NCI-H526 treated with DMSO at 0.1 percent for 48 hours (cell line): Measurements from ENCODE around the gene TBCK.
"Not testable (repeated sequence)": the region's sequence is repeated elsewhere in the genome, so short reads cannot be mapped to it uniquely, and the experiment has no call there.

ENCODE experiments used
- DNase-seq: peaks from one replicate; lab custom pipeline; 2025; lab: John Stamatoyannopoulos, UW

Gene TBCK

DNA sequence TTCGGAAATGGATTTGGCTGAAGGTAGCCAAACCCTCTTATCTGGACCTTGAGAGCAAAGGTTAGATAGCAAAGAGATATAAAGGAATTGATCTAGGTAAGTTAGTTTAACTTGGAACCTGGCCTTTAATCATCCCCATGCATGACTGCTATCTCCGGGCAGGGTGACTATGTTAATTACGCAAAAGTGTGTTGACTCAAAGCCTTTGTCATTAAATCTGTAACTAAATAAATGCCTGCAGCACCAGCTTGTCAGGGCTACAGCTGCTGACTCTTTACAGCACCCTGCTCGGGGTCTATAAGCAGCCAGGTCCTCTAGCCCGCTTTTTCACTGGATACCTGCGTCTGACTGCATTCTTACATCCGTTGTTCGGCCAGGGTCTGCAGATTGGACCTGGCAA, 201.7 kb downstream of the TBCK start:
- no peak for DNase-seq

DNA sequence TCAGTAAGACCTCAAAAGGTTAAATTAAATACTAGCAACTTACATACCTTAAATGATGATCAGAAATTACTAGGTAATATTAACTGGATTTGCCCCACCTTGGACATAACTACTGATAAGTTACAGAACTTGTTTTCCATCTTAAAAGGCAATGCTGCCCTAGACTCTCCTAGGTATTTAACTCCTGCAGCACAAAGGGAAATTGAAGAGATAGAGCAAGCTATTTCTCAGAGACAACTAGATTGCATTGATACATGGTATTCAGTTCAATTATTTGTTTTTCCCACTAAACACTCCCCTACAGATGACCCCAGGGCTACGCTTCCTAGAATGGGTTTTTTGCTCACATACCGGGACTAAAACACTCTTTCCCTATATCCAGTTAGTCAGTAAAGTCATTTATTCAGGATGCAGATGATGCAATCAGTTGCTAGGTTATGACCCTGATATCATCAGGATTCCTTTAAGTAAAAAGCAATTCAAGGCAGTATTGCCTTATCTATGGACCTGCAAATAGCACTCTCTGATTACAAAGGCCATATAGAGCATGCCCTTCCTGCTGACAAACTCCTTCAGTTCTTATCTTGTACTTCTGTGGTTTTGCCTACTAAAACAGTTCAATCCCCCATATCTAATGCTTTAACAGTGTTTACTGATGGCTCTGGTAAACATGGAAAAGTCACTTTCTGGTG, 204.1 kb downstream of the TBCK start:
- DNase-seq = not testable (repeated sequence)

DNA sequence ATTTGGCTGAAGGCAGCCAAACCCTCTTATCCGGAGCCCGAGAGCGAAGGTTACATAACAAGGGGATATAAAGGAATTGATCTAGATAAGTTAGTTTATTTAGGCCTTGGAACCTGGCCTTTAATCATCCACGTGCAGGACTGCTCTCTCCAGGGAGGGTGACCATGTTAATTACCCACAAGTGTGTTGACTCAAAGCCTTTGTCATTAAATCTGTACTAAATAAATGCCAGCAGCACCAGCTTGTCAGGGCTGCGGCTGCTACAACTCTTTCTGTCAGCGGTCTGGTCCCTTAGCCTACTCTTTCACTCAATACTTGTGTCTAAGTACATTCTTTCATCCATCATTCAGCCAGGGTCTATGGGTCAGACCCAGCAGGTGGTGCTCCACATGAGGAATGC, 206.1 kb downstream of the TBCK start:
- no peak for DNase-seq

DNA sequence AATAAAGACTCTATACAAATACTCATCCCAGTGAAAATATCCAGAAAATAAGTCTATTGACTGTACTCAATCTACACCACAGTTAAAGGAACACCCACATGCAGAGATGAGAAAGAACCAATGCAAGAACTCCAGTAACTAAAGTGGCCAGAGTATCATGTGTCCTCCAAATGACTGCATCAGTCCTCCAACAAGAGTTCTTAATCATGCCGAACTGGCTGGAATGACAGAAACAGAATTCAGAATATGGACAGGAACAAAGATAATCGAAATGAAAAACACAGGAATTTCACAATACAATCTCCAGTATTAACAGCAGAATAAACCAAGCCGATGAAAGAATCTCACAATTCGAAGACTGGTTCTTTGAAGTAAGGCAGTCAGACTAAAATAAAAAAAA, 210.3 kb downstream of the TBCK start:
- DNase-seq = no peak

DNA sequence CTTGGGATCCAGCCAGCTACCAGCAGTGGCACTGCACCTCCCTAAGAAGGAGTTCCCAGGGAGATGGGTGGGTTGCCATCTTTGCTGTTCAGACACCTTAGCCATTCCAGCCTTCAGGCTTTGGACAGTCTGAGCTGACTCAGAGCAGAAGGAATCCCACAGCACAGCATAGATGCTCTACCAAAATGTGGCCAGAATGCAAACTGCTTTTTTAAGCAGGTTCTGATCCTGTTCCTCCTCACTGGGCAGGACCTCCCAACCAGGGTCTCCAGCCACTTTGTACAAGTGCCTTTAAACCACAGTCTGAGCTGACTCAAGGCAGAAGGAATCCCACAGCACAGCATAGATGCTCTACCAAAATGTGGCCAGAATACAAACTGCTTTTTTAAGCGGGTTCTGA, 211.7 kb downstream of the TBCK start:
- no peak for DNase-seq

DNA sequence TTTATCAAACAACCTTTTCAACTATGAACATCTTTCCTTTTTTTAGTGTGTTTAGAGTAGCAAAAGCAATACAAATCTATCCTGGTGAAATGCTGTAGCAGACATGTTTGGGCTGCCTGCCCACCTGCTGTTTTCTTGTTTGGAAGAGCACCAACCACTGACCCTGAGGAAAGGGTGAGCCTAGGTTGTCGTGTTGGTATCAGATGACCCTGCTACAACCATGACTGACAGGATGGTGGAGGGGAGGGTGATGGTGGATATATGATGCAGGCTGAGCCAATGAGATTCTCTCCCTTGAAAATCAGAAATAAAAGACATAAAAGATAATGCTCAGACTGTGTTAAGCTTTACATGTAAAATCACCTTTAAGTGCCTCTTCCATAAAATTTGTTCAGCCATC, 219.6 kb downstream of the TBCK start:
- DNase-seq = no peak

DNA sequence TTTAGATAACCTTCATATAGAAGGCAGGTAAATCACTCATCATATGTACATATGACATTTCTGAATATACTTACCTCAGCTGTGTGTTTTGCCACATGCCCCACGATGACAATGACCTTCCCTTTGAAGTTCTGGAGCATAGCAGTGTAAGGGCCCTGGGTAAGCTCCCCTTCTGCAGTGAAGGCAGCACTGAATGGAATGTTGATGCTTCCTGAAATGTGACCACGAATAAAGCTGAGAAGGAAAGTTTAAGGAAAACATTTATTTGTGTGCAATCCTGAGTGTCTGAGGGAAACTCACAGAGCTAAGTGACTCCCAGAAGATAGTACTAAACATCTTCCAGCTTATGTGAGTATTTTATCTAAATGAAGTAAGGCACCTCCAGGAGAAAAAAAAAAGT, 220.6 kb downstream of the TBCK start:
- DNase-seq = no peak

DNA sequence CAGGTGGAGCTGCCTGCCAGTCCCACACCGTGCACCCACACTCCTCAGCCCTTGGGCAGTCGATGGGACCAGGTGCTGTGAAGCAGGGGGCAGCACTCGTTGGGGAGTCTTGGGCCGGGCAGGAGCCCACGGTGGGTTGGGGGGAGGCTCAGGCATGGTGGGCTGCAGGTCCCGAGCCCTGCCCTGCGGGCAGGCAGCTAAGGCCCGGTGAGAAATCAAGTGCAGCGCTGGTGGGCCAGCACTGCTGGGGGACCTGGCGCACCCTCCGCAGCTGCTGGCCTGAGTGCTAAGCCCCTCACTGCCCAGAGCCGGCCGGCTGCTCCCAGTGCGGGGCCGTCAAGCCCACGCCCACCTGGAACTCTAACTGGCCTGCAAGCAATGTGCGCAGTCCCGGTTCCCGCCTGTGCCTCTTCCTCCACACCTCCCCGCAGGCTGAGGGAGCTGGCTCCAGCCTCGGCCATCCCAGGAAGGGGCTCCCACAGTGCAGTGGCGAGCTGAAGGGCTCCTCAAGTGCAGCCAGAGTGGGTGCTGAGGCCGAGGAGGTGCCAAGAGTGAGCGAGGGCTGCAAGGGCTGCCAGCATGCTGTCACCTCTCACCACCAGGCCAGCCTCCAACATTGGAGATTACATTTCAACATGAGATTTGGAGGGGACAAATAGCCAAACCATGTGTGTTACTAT, 223.5 kb downstream of the TBCK start:
- no peak for DNase-seq

DNA sequence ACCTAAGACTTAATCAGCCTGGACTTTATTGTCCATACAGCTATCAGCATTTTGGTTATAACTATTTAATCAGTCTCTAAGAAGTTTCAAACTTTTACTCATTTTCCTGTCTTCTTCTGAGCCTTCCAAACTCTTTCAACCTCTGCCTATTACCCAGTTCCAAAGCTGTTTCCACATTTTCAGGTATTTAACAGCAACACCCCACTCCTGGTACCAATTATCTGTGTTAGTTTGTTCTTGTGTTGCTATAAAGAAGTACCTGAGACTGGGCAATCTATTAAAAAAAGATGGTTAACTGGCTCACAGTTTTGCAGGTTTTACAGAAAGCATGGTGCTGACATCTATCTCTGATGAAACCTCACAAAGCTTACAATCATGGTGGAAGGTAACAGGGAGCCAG, 225.2 kb downstream of the TBCK start:
- DNase-seq = no peak

DNA sequence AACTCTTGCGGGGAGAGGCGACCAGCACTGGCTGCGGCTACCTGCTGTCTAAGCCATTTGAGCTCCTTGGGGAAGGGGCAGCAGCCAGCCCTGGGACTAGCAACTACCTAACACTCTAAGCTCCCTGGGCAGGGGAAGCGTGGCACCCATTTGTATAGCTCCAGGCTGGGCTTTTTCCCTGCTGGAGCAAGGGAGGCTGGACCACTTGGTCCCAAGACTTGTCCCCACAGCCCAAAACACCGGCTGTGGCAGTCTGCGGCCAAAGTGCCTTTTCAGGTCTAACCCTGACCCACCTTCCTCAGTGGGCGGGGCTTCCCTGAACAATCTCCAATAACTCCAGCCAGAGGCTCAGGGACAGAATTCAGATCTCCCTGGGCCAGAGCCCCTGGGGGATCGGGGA, 232.9 kb downstream of the TBCK start:
- no peak for DNase-seq

DNA sequence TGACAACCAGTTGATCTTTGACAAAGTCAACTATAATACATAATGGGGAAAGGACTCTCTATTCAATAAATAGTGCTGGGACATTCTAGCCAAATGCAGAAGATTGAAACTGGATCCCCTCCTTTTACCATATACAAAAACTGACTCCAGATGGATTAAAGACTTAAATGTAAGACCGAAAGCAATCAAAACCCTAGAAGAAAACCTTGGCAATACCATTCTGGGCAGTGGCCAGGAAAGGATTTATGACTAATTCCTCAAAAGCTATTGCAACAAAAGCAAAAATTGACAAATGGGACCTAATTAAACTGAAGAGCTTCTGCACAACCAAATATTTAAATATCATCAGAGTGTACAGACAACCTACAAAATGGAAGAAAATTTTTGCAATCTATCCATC, 235.6 kb downstream of the TBCK start:
- no peak for DNase-seq

DNA sequence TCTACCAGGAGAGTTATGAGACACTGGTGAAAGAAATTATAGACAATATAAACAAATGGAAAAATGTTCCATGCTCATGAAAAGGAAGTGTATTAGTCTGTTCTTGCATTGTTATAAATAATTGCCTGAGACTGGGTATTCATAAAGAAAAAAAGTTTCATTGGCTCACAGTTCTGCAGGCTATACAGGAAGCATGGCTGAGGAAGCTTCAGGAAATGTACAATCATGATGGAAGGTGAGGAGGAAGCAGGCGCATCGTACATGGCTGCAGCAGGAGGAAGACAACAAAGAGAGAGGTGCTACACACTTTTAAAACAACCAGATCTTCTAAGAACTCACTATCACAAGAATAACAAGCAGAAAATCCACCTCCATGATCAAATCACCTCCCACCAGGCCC, 236.4 kb downstream of the TBCK start:
- DNase-seq = no peak

DNA sequence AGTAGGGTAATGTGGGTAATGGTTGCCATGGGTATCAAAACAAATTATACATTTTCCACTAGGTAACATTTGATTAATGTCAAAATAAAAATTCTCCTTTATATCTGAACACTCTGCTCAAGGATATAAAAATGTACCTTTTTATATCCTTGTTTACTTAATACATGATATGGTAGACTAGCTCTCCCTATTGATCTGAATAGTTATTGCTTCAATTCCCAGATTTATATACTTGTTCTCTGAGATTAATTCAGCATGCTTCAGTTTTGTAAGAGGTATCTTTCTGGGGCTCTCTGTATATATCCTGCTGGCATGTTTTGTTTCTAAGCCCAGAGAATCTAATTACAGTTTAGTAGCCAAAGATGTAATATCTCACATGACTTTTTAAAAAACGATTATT, 251.0 kb downstream of the TBCK start:
- no peak for DNase-seq

DNA sequence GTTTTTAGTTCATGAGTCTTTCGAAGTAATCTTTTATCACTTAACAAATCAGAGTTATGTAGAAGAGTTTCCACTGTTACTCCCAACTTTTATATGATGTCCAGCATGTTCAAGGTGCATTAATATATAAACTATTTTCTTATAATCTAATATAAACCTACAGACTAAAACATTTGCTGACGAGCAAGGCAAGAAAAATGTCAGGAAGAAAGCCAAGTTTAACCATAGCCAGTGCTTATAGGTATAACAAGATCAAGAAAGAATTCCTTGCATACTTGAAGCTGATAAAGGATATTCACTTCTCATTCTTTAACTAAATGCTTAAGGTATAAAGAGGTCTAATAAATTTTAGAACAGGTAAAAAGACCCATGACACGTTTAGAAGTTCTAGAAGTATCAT, 253.0 kb downstream of the TBCK start:
- no peak for DNase-seq

DNA sequence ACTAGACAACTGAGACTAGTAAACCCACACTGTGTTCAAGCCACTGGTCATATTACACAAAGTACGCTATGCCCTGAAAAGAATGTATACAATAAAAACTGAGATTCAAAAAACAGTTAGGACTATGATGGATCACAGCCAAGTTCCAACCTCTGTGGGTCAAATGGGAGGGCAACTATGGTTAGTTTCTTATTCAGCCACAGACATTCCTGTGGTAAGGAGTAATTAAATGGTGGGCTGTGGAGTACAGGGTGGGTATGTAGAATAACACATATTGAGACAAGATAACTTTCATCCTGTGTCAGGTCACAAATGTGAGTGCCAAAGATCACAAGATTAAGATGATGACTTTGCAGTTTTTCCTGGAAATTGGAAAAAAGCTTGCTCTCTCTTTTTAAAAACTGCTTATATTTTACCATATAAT, 253.5 kb downstream of the TBCK start:
- DNase-seq = no peak

DNA sequence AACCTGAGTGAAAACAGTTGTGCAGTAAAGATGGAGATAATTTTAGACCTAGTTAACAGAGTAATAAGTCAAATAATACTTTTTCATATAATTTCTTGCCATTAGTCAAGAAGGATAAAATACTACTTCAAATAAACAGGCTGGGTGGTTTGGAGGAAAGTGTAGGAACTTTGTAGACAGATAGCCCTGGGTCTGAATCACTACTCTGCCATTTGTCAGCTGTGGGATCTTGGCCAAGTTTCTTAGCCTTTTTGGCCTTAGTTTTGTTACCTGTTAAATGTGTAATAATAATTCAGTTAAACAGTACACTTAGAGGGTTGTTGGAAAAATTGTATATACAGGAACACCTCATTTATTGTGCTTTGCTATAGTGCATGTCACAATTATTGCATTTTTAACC, 257.1 kb downstream of the TBCK start:
- DNase-seq = no peak

DNA sequence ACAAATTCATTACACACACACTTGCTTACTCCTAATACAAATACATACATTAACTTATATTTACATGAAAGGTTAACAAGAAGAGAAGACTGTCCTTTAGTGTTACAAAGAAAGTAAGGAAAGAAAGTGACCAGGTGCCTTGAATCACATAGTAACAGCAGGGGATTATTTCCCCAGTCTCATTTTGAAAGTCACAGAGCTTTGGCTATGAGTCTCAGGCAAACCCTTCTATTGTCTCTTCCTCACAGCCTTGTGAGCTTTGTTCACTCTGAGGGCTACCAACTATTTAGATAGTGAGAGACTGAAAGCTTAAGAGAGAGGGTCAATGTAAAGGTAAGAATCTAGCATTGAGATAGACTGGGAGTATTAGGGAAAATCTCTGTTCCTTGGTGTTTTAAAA, 259.1 kb downstream of the TBCK start:
- no peak for DNase-seq

DNA sequence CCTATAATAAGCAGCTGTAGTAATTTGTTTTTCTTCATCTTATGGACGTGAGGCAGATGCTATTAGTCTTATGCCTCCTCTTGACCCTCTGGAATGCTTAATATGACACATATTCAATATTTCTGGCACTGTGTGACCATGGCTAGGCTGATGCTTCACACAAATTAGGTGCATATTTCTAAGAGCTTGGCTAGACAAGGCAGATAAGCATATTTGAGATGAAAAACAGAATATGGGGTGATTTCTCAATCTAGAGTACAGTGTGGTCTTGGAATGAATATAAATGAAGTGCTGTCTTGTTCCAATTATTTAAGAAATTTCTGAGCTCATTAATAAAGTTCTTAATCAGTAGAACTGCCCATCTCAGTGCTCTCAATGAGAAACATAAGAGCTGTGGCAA, 264.5 kb downstream of the TBCK start:
- DNase-seq = no peak

DNA sequence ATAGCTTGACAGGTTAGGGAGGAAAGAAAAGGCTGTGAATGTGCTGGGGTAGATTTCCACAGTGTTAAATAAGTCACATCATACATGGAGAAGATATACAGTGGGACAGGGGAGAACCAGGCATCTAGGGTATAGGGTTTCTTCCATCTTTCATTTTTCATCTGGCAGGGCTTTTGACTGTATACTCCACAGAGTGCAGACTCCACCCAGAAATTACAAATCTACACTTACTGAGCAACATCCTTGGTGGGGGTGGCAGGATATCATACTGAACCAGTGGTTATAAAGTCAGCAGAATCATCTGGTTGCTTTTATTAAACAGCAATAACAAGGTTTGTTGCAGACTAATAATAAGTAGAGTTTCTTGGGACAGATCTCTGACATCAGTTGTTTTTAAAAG, 266.5 kb downstream of the TBCK start:
- no peak for DNase-seq

DNA sequence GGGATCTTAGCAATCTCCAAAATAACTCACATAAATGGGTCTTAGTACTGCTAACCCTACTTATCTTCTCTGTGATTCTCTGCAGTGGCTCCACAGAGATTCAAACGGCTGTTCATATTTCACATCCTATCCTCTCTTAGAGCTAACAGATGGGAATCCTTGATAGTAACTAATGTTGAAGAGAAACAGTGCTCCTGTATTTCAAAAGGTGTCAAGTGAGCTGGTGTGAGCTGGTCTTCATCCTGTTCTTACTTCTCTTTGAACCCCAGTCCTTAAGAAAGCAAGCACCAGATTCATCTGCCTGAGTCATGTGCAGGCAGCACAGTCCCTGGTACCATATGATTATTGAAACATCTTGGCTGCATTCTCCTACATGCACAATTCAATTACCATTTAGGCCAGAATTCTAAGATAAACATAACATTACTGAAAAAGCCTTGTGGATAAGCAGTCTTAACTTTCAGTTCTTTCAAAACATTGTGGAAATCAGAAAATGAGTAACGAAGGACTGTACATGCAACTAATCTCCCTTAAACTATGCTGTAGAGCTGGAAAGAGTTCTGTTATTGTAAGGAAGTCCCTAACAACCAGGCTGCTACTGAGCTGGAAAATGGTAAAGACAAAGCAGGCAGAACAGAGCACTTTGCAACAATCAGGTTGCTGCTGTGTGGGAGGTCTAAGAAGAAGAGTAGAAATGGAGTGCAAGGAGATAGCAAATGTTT, 267.6 kb downstream of the TBCK start:
- DNase-seq = no peak

DNA sequence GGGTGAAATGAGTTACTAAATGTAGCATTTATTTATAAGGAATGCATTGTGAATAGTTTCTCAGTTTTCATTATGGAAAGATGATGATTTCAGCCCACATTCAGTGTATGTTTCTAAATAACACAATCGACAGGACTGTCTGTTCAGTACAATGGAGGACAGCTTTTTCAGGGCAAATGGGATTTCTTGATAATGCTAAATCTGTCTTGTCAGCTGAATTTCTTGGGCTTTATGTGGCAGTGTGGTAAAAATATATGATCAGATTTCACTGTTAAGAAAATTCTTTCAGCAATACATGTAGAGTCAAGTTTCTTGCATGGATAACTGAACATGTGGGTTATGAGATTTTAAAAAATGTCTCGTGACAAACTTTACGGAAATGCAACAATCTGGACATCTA, 269.9 kb downstream of the TBCK start:
- no peak for DNase-seq

DNA sequence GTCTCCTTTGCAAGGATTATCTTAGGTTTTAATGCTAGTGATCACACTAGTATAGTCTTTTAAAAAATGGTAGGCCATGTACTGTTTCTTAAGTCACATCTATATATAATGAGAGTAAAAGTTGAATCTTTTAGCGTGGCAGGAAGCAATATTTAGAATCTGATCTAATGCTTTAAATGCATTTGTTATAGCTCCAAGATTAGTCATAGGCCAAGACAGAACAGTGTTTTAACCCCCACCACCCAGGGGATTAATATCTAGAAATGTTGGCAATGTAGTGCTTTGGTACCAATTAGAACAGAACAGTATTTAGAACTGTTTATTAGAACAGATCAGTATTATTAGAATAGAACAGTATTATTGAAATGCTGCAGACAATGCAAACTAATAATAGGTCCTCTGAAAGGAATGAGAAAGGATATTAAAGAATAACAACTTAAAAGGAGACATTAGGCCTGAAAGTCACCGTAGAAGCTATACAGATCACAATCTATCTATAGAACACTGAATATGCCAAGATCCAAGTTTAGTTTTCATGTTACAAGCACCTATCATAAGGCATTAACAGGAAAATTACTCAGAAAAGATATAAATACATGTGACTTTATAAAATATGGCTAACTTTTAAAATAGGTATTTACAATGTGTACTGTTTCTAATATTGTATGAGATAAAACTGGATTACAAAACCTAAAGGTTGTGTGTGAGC, 274.6 kb downstream of the TBCK start:
- no peak for DNase-seq

DNA sequence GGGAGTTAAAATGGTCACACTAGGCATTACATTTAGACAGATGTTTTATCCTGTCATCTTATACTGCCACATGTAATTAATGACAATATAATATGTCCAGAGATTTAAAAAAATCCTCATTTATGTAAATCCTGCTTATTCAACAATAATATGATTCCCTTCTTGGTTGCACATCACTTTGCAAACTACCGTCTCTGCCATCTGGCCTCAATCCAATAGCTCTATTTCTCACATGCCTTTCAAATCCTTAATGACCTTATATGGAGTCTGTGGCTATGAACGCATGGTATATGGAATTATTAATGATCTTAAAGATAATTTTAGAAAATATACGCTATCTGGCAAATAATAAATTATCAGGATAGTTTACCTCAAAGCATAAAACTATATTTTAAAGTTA, 276.2 kb downstream of the TBCK start:
- DNase-seq = no peak
